Measurements from ENCODE around the gene TRIP13. TPM values are rescaled to one million over a fixed set of nuclear protein-coding genes. Genes with fewer than 3 reads are reported as not detected.

TRIP13 gene
- total RNA-seq, 1 experiment from 2014 or later: 69.0 TPM

- H2AFZ ChIP-seq (ENCODE audit: low read length): no peak overlapping the region
- BruUV-seq (replicated peaks): no TSS peak
Measured at GRCh38 chr5:929596-929995, 36.9 kb downstream of the TRIP13 start.

GRCh38 chr5:930866-931265, 38.2 kb downstream of the TRIP13 start:
- peaks cover 31% of the 10 kb centered on the region for H3K4me1 ChIP-seq (ENCODE audit: insufficient read depth, low read length)
- TF ChIP-seq EZH2 (IDR thresholded peaks at IDR 0.05; ENCODE audit: low read length, unreplicated experiment) (no peak), EZH2phosphoT487 (IDR thresholded peaks at IDR 0.05; ENCODE audit: borderline replicate concordance, low read length) (no peak), CTCF (conservative IDR thresholded peaks at IDR 0.05; ENCODE audit: low read depth, low read length) (no peak)
- POLR2A ChIA-PET (ENCODE audit: unreplicated experiment): no interaction called here
- CTCF ChIA-PET: no interaction called here
- DNase-seq: peak; percentile 91
- no peaks in the 10 kb centered on the region for H3K9me3 ChIP-seq (ENCODE audit: low read length)
- no peaks in the 10 kb centered on the region for H4K20me1 ChIP-seq (ENCODE audit: low read length)
- no peaks in the 10 kb centered on the region for H3K9me2 ChIP-seq (replicated peaks; ENCODE audit: low read length)
- H3K27ac ChIP-seq (ENCODE audit: low read length): peak overlapping the region; percentile 84
- H3F3A ChIP-seq (ENCODE audit: low read length, unreplicated experiment): no peaks in the 10 kb centered on the region
- H3K4me3 ChIP-seq (ENCODE audit: low read length): no peak overlapping the region
- H3K36me3 ChIP-seq (ENCODE audit: low read depth, low read length): no peaks in the 10 kb centered on the region
- peak; percentile 87 for ATAC-seq
- H2AFZ ChIP-seq (ENCODE audit: low read length): no peak overlapping the region
- H3K4me2 ChIP-seq (ENCODE audit: low read length): peak overlapping the region; percentile 40
- BruUV-seq (replicated peaks): no TSS peak
- H3K79me2 ChIP-seq (ENCODE audit: low read length): no peaks in the 10 kb centered on the region
- no peaks in the 10 kb centered on the region for H3K27me3 ChIP-seq (ENCODE audit: low read length)
- intact Hi-C loops (cut with micrococcal nuclease): loop anchor here (5.0 kb wide), 1 partner anchor 71 kb away; no protein-coding TSS in a partner anchor
- peak overlapping the region; percentile 61; the same call in 1 of the 2 replicates for H3K9ac ChIP-seq (ENCODE audit: low read length)

More at GRCh38 chr5:929596-929995, 36.9 kb downstream of the TRIP13 start:
- H3K4me2 ChIP-seq (ENCODE audit: low read length): no peak overlapping the region
- H3K4me3 ChIP-seq (ENCODE audit: low read length): no peak overlapping the region
- H3K27ac ChIP-seq (ENCODE audit: low read length): no peak overlapping the region
- no peaks in the 10 kb centered on the region for H3K9me2 ChIP-seq (replicated peaks; ENCODE audit: low read length)
- ChIA-PET POLR2A (ENCODE audit: unreplicated experiment) (interaction anchor here (0.6 kb wide), 1 partner anchor 48 kb away, joined by 3 read pairs; no protein-coding TSS in a partner anchor), CTCF (no interaction called here)
- no peaks in the 10 kb centered on the region for H3K9me3 ChIP-seq (ENCODE audit: low read length)
- no peaks in the 10 kb centered on the region for H4K20me1 ChIP-seq (ENCODE audit: low read length)
- no peaks in the 10 kb centered on the region for H3K27me3 ChIP-seq (ENCODE audit: low read length)
- ATAC-seq: no peak
- no peak for DNase-seq
- no peaks in the 10 kb centered on the region for H3K79me2 ChIP-seq (ENCODE audit: low read length)
- intact Hi-C loops (cut with micrococcal nuclease): loop anchor here (10.0 kb wide), 1 partner anchor 715 kb away; no protein-coding TSS in a partner anchor
- peaks cover 31% of the 10 kb centered on the region for H3K4me1 ChIP-seq (ENCODE audit: insufficient read depth, low read length)
- H3K9ac ChIP-seq (ENCODE audit: low read length): no peak overlapping the region
- H3K36me3 ChIP-seq (ENCODE audit: low read depth, low read length): no peaks in the 10 kb centered on the region
- TF ChIP-seq CTCF (conservative IDR thresholded peaks at IDR 0.05; ENCODE audit: low read depth, low read length) (no peak), EZH2phosphoT487 (IDR thresholded peaks at IDR 0.05; ENCODE audit: borderline replicate concordance, low read length) (no peak), EZH2 (IDR thresholded peaks at IDR 0.05; ENCODE audit: low read length, unreplicated experiment) (no peak)
- H3F3A ChIP-seq (ENCODE audit: low read length, unreplicated experiment): no peaks in the 10 kb centered on the region

GRCh38 chr5:931570-932145, 39.0 kb downstream of the TRIP13 start:
- TSS peak; percentile 87 for BruUV-seq (replicated peaks)
- CTCF ChIA-PET: no interaction called here
- POLR2A ChIA-PET (ENCODE audit: unreplicated experiment): no interaction called here

More at GRCh38 chr5:931570-932145, 39.0 kb downstream of the TRIP13 start:
- Histone ChIP-seq H3K9ac (ENCODE audit: low read length) (peak overlapping the region; percentile 49), H3K9me2 (replicated peaks; ENCODE audit: low read length) (no peaks in the 10 kb centered on the region), H3K79me2 (ENCODE audit: low read length) (no peaks in the 10 kb centered on the region), H3K9me3 (ENCODE audit: low read length) (no peaks in the 10 kb centered on the region), H3K27me3 (ENCODE audit: low read length) (no peaks in the 10 kb centered on the region), H3K4me3 (ENCODE audit: low read length) (no peak overlapping the region), H3K4me2 (ENCODE audit: low read length) (peak overlapping the region; percentile 40; the same call in 1 of the 2 replicates), H4K20me1 (ENCODE audit: low read length) (no peaks in the 10 kb centered on the region), H3F3A (ENCODE audit: low read length, unreplicated experiment) (no peaks in the 10 kb centered on the region), H3K36me3 (ENCODE audit: low read depth, low read length) (no peaks in the 10 kb centered on the region), H3K4me1 (ENCODE audit: insufficient read depth, low read length) (peaks cover 31% of the 10 kb centered on the region), H3K27ac (ENCODE audit: low read length) (peak overlapping the region; percentile 77), H2AFZ (ENCODE audit: low read length) (no peak overlapping the region)
- no peak for ATAC-seq
- TF ChIP-seq CTCF (conservative IDR thresholded peaks at IDR 0.05; ENCODE audit: low read depth, low read length) (no peak), EZH2 (IDR thresholded peaks at IDR 0.05; ENCODE audit: low read length, unreplicated experiment) (no peak), EZH2phosphoT487 (IDR thresholded peaks at IDR 0.05; ENCODE audit: borderline replicate concordance, low read length) (no peak)
- intact Hi-C loops (cut with micrococcal nuclease): loop anchor here (5.0 kb wide), 1 partner anchor 71 kb away; no protein-coding TSS in a partner anchor
- DNase-seq: no peak

All from PC-3 (cell line).